HepG2 (cell line): ENCODE measurements around the gene JPH3. TPM values are rescaled to one million over a fixed set of nuclear protein-coding genes. Genes with fewer than 3 reads are reported as not detected.

Experiments
- ATAC-seq: fragments of 200-7000 bp; cut with Tn5 transposase; 3 replicates; pipeline ENCODE4 v1.9.1; 2020; ENCODE audit warnings: mild to moderate bottlenecking, moderate library complexity
- BruUV-seq: library from RNA; stranded (reverse); fragments of 400-500 nt; replicated peaks from 2 replicates; lab custom pipeline; 2021; lab: Mats Ljungman, UMichigan
- CTCF ChIA-PET: fragments of 300-600 bp; formaldehyde crosslinking; extraction: SDS; loops from one replicate; lab custom pipeline; 2021; ENCODE audit warnings: low total read pairs, inconsistent platforms, low intra/inter-chr PET ratio; lab: Yijun Ruan, JAX
- POLR2A ChIA-PET: fragments of 350-600 bp; sonication (Branson Sonifier 250); formaldehyde crosslinking; loops from one replicate; lab custom pipeline; 2020; ENCODE audit warnings: antibody characterized with exemption, inconsistent platforms; lab: Yijun Ruan, JAX
- DNase-seq: peaks from one replicate; pipeline ENCODE4 v3.0.0-alpha.2; 2015; ENCODE audit warnings: low spot score
- FAIRE-seq: peaks from 3 replicates; lab custom pipeline; 2011; peaks lifted over from hg19 to GRCh38; lab: Jason Lieb, UNC
- H2AFZ ChIP-seq: one replicate; pipeline ENCODE4 v1.6.1; 2011; ENCODE audit warnings: low read length, inconsistent platforms
- H3K27ac ChIP-seq: fragments of 300-600 bp; 3 replicates; pipeline ENCODE4 v1.8.0; 2011; ENCODE audit warnings: mixed run types, mild to moderate bottlenecking, mixed read lengths, low read length, inconsistent platforms; ENCODE audit not compliant: insufficient read depth; ENCODE audit errors: extremely low read length
- H3K27me3 ChIP-seq, 2 experiments: fragments of 200-600 bp in 1 of 2; 2 replicates in 1 of 2; 3 replicates in 1 of 2; pipeline versions ENCODE4 v1.6.0 to v1.8.0; 2011; ENCODE audit warnings: low read length in 2 of 2, mild to moderate bottlenecking in 2 of 2, moderate library complexity in 2 of 2, inconsistent platforms in 1 of 2; ENCODE audit not compliant: insufficient read depth in 2 of 2, control insufficient read depth in 1 of 2
- H3K36me3 ChIP-seq, 2 experiments: fragments of 200-600 bp in 1 of 2; replicated peaks in 1 of 2; 2 replicates in 1 of 2; 3 replicates in 1 of 2; pipeline versions ENCODE4 v1.5.1 to v1.8.0; 2011; ENCODE audit warnings: low read length in 2 of 2, inconsistent platforms in 1 of 2; ENCODE audit not compliant: insufficient read depth in 2 of 2, control insufficient read depth in 1 of 2
- H3K4me1 ChIP-seq: 2 replicates; pipeline ENCODE4 v1.5.1; 2012; ENCODE audit warnings: low read length, inconsistent platforms; ENCODE audit not compliant: insufficient read depth
- H3K4me2 ChIP-seq: 2 replicates; pipeline ENCODE4 v1.6.0; 2011; ENCODE audit warnings: low read depth, low read length, inconsistent platforms
- H3K4me3 ChIP-seq, 3 experiments: fragments of 200-600 bp in 1 of 3; sonication (generic), shearing (Covaris generic) in 1 of 3; replicated peaks in 1 of 3; 2 replicates each; pipeline ENCODE4 v1.5.1; 2011 to 2016; ENCODE audit warnings: low read length in 3 of 3, inconsistent platforms in 2 of 3, low read depth in 2 of 3, mild to moderate bottlenecking in 2 of 3, control low read depth in 1 of 3, mixed read lengths in 1 of 3; ENCODE audit not compliant: insufficient read depth in 1 of 3
- H3K79me2 ChIP-seq: one replicate; pipeline ENCODE4 v1.6.1; 2011; ENCODE audit warnings: low read length, inconsistent platforms; ENCODE audit not compliant: insufficient read depth
- H3K9ac ChIP-seq: 2 replicates; pipeline ENCODE4 v1.6.0; 2011; ENCODE audit warnings: mild to moderate bottlenecking, low read depth, low read length, inconsistent platforms; ENCODE audit not compliant: insufficient read depth
- H3K9me3 ChIP-seq: 2 replicates; pipeline ENCODE4 v1.5.1; 2012; ENCODE audit warnings: mild to moderate bottlenecking, low read length
- H4K20me1 ChIP-seq: 2 replicates; pipeline ENCODE4 v1.6.0; 2011; ENCODE audit warnings: inconsistent platforms, mild to moderate bottlenecking, low read length, moderate library complexity; ENCODE audit not compliant: insufficient read depth
- ATF7-NPFF ChIP-seq: sonication (generic); formaldehyde crosslinking; IDR thresholded peaks from 2 replicates; pipeline ENCODE4 v1.8.1; 2023; ENCODE audit warnings: mild to moderate bottlenecking, low read depth, missing genetic modification reagents, moderate library complexity
- IRF9 ChIP-seq: sonication (generic); formaldehyde crosslinking; IDR thresholded peaks from 2 replicates; pipeline ENCODE4 v1.8.0; 2022; ENCODE audit warnings: missing genetic modification reagents, mild to moderate bottlenecking, borderline replicate concordance
- KLF13 ChIP-seq: sonication (generic); formaldehyde crosslinking; IDR thresholded peaks from 2 replicates; pipeline ENCODE4 v1.4.0; 2020; ENCODE audit warnings: mild to moderate bottlenecking, missing genetic modification reagents
- PHF20 ChIP-seq: sonication (generic); formaldehyde crosslinking; IDR thresholded peaks from 2 replicates; pipeline ENCODE4 v1.5.0; 2020; ENCODE audit warnings: mild to moderate bottlenecking, missing genetic modification reagents
- PRDM4 ChIP-seq: sonication (generic); formaldehyde crosslinking; IDR thresholded peaks from 2 replicates; pipeline ENCODE4 v1.9.0; 2021; ENCODE audit warnings: missing genetic modification reagents, borderline replicate concordance
- SMYD3 ChIP-seq: sonication (generic); formaldehyde crosslinking; IDR thresholded peaks from 2 replicates; pipeline ENCODE4 v1.8.1; 2023; ENCODE audit warnings: mild to moderate bottlenecking, missing genetic modification reagents
- ZFP36 ChIP-seq: fragments of 150-350 bp; IDR thresholded peaks from 2 replicates; pipeline ENCODE4 v1.6.1; 2018; ENCODE audit warnings: borderline replicate concordance, low read length, low read depth; ENCODE audit not compliant: partially characterized antibody
- ZNF546 ChIP-seq: sonication (generic); formaldehyde crosslinking; conservative IDR thresholded peaks from 2 replicates; pipeline ENCODE4 v1.8.1; 2023; ENCODE audit warnings: mild to moderate bottlenecking, missing genetic modification reagents
- ZNF574 ChIP-seq: sonication (generic); formaldehyde crosslinking; IDR thresholded peaks from 2 replicates; pipeline ENCODE4 v1.4.0; 2020; ENCODE audit warnings: missing genetic modification reagents
- ZNF737 ChIP-seq: sonication (generic); formaldehyde crosslinking; IDR thresholded peaks from 2 replicates; pipeline ENCODE4 v1.5.0; 2020; ENCODE audit warnings: missing genetic modification reagents, mild to moderate bottlenecking, borderline replicate concordance
- WGBS: methylation state at CpG from one replicate; pipeline ENCODE4 v1.1.6; 2017; ENCODE audit warnings: low lambda C conversion rate; 5-methylcytosine and 5-hydroxymethylcytosine counted together
- in situ Hi-C: cut with HindIII; loops from 2 replicates; pipeline ENCODE4 v1.10.0; 2017; ENCODE audit warnings: low pct_unique_long_range_greater_than_20kb; ENCODE audit not compliant: extremely low pct_ligation_motif_present
- intact Hi-C: fragments of 100-400 bp; cut with micrococcal nuclease; formaldehyde crosslinking; loops from one replicate; pipeline ENCODE4 v1.10.0; 2022; ENCODE audit not compliant: unreplicated experiment
- polyA plus RNA-seq, 8 experiments: library from polyadenylated mRNA; depleted of rRNA in 3 of 8; stranded (reverse) in 7 of 8; unstranded in 1 of 8; fragments of >200 nt; fragmentation: Illumina TruSeq in 4 of 8; extraction: Trizol in 4 of 8; gene quantifications; 2 replicates each; pipeline versions ENCODE4 v1.2.1 to v1.2.3, GENCODE V29; 2011 to 2016; ENCODE audit warnings: low read depth in 4 of 8, missing spikeins in 1 of 8, mixed read lengths in 1 of 8; ENCODE audit not compliant: insufficient read depth in 1 of 8
- total RNA-seq, 5 experiments: library from RNA; depleted of rRNA; stranded (reverse); fragments of >200 nt; fragmentation: Illumina TruSeq; extraction: Trizol; gene quantifications; 2 replicates each; pipeline ENCODE4 v1.2.3, GENCODE V29; 2016; ENCODE audit warnings: low read depth in 1 of 5

Gene JPH3
- total and polyA plus RNA-seq, 2 of the 13 experiments (the other 11 are each of a cell fraction or from before 2014, with no cell fraction given) = not detected

- H3K36me3 ChIP-seq = no peaks in the 10 kb centered on the region
- no peak for ATAC-seq
- TF ChIP-seq PHF20 (CRISPR knock-in tag) = no peak
- in situ Hi-C loops = no loop called here
- no peak overlapping the region for H3K27ac ChIP-seq
- no peaks in the 10 kb centered on the region for H3K9me3 ChIP-seq
- no peak overlapping the region for H3K9ac ChIP-seq
- BruUV-seq = no TSS peak
- POLR2A ChIA-PET = no interaction called here
- no peak for DNase-seq
- no peak overlapping the region for H2AFZ ChIP-seq
- no peaks in the 10 kb centered on the region for H3K79me2 ChIP-seq
- H3K4me1 ChIP-seq = no peaks in the 10 kb centered on the region
- peaks cover 19 to 77% of the 10 kb centered on the region in 2 experiments; a peak in 4 of 5 replicates for H3K27me3 ChIP-seq
- H4K20me1 ChIP-seq = no peaks in the 10 kb centered on the region; the same call in 1 of the 2 replicates
- H3K4me2 ChIP-seq = no peak overlapping the region
- intact Hi-C loops = no loop called here
- 37% methylated on average over 20 of the region's 25 CpGs for WGBS
- CTCF ChIA-PET = no interaction called here
- no peak for FAIRE-seq
- H3K4me3 ChIP-seq = no peak overlapping the region
Observed at GRCh38 chr16:87654826-87655225, 52.5 kb downstream of the JPH3 start.

- Histone ChIP-seq H3K9me3 (no peaks in the 10 kb centered on the region), H4K20me1 (no peaks in the 10 kb centered on the region; the same call in 1 of the 2 replicates), H3K79me2 (no peaks in the 10 kb centered on the region), H3K4me1 (no peaks in the 10 kb centered on the region), H3K36me3 (no peaks in the 10 kb centered on the region), H3K27me3 (peaks cover 16 to 77% of the 10 kb centered on the region in 2 experiments; a peak in 4 of 5 replicates), H3K4me3 (no peak overlapping the region), H3K4me2 (no peak overlapping the region), H3K27ac (no peak overlapping the region), H3K9ac (no peak overlapping the region), H2AFZ (no peak overlapping the region)
- WGBS = 22% methylated on average over 14 of the region's 14 CpGs
- ChIA-PET CTCF (no interaction called here), POLR2A (no interaction called here)
- intact Hi-C loops = no loop called here
- FAIRE-seq (no peak), DNase-seq (no peak), ATAC-seq (no peak)
- BruUV-seq = no TSS peak
- in situ Hi-C loops = no loop called here
- TF ChIP-seq ZNF546 (no peak), ZNF737 (CRISPR knock-in tag) (no peak), ZFP36 (no peak), PRDM4 (CRISPR knock-in tag) (no peak), ATF7-NPFF (CRISPR knock-in tag) (no peak), ZNF574 (no peak), IRF9 (CRISPR knock-in tag) (no peak), SMYD3 (CRISPR knock-in tag) (no peak), KLF13 (no peak)
Observed at GRCh38 chr16:87656328-87656727, 54.0 kb downstream of the JPH3 start.
